NCI-H2227 treated with DMSO at 0.1 percent for 48 hours (cell line): ENCODE results near the gene FMNL2.
A peak's percentile ranks its signal among the peaks of the same experiment; 100 is the strongest.
"Not testable (repeated sequence)": the region's sequence is repeated elsewhere in the genome, so short reads cannot be mapped to it uniquely, and the experiment has no call there.

ENCODE experiments used
- DNase-seq: peaks from one replicate; lab custom pipeline; 2025; lab: John Stamatoyannopoulos, UW

The FMNL2 gene

DNA sequence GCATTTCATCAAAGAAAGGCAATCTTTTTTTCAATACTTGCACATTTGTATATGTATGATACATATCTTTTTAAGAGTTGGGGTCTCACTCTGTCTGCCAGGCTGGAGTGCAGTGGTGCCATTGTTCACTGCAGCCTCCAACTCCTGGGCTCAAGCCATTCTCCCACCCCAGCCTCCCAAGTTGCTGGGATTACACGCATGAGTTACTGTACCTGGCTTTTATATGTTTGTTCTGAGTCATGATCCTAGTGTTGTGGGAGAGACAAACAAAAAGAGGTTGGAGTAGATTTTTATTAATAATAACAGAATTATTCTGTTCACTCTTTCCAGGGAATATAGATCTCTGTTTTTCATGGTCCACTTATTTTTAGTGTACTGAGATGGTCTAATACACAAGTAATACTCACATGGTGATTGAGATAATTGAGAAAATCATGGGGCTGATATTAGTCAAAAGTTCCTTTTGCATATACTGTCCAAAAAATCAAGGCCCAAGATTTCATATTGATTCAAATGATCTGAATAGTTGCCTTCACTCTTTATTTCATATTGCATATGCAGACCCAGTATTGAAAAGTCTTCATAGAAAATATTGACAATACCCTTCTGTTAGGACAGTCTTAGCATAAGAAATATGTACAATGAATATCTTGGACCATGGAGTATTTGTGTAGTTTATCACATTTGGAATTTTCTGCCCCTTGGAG lies 138.3 kb downstream of the FMNL2 start:
- no peak for DNase-seq

DNA sequence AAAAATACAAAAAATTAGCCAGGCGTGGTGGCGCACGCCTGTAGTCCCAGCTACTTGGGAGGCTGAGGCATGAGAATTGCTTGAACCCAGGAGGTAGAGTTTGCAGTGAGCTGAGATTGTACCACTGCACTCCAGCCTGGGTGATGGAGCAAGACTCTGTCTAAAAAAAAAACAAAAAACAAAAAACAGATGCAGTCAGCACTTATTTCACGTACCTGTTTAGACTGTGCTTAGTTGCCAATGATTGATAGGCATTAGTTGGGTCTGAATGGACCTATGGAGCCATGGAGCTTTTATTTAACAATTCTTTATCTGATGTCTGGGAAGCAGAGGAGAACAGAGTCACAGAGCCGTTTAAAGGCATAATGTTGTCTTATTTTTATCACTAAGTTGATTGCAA lies 139.5 kb downstream of the FMNL2 start:
- DNase-seq, result not testable (repeated sequence)

DNA sequence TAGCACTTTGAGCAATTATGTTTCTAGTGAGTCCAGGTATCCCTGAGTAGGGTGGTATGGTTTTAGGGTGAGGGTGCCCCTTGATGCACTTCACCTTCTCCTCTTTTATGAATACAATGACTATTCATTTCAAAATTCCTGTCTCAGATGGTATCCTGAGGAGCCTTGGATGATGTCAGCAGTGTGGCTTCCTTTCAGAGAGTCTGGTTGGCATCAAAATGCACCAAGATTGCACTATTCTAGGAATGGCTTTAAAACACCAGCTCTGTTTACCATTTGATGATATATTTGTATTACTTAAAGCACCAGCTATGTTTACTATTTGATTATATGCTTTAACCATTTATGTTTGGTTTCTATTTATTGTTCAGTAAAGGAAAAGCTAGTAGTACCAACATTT lies 141.0 kb downstream of the FMNL2 start:
- no peak for DNase-seq

DNA sequence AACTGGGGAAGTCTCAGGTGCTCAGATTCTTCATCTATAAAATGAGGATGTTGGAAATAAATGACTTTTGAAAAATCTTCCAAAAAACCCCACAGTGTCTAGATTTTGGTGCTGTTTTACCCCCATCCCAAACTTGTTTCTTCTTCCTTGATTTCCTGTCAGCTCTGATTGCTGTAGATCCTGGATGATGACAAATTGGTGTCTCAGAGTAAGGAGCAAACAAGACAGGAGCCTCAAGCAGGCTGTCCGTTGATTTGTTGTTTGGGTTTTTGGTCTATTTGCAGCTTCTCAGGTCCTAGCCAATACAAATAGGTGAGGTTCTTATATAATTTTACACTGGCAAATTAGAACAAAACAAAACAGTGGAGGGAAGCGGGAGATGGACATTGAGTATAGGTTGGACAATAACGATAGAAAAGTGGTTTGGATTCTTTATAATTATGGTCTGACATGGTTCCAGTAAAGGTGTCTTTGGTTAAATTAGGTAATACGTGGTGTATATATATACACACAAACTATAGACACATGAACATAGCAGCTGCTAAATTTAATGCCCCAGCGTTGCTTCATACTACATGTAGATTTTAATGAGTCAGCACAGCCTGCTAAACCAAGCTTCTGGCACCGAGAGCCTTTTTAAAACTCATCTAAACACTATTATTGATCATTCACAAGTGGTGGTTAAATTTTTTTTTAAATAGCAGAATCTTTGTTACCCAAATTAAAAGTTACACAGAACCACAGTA lies 142.5 kb downstream of the FMNL2 start:
- DNase-seq, result no peak

DNA sequence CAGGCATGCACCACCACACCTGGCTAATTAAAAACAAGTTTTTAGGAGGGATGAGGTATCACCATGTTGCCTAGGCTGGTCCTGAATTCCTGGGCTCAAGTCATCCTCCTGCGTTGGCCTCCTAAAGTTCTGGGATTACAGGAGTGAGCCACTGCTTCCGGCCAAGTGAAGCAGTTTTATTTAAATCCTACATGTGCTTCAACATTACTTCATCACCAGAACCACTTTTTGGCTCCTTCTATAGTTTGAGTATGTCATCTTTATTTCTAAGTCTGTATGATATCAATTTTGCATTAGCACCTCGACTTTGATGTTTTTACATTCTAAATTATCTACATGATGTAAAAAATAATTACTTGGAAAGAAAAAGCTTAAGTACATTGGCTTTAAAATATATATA lies 144.3 kb downstream of the FMNL2 start:
- DNase-seq, result no peak

DNA sequence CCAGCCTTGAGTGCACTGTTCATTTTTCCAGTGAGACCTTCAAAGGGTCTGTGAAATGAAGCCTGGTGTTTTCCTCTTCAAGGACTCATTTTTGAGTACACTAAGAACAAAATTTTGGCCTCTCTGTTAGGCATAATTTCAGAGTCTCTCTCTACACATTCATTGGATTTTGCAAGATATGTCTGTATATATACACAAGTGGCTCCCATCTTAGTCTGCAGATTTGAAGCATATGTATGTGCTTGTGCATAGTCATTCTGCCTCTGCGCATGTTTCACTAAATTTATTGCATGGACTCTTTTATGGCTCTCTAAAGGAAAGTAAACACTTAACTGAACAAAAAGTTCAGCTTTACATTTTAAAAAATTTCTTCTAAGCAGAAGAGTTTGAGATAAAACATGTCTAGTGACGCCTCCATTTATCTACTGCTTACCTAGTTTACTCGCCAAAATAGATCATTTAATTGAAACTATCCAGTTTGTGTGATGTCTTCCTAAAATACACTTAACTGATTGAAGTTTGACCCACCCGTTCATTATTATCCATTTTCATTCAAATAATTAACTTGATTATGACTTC lies 145.9 kb downstream of the FMNL2 start:
- no peak for DNase-seq

DNA sequence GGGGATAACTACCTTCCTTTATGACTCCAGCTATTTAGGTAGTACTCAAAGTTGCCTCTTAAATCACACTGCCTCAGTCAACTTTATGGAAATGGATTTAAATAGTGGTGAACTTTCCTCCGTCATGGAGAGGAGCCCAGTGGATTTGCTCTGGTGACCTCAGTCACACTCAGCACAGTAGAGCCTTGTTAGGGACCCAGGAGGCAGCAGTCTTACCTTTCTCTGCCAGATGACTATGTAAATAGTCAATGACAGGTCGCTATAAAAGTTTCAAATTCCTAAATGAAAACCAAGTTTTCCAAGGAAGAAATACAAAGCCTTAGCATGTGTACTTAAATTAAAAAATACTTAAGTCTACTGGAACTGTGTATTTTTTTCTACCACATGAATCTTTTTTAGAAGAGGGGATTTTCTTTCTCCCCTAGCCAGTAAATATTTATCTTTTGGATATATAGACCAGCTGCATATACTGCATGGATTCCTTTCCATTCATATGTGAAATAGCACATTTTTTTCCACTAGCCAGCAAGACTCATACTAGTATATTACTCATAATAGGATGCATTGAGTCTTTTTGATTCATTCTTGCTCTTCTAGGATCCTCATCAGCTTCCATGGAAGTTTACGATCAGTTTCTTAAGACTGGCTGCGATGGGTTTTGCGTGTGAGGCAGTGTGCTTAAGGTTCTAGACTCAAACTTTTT lies 147.1 kb downstream of the FMNL2 start:
- DNase-seq, result no peak

DNA sequence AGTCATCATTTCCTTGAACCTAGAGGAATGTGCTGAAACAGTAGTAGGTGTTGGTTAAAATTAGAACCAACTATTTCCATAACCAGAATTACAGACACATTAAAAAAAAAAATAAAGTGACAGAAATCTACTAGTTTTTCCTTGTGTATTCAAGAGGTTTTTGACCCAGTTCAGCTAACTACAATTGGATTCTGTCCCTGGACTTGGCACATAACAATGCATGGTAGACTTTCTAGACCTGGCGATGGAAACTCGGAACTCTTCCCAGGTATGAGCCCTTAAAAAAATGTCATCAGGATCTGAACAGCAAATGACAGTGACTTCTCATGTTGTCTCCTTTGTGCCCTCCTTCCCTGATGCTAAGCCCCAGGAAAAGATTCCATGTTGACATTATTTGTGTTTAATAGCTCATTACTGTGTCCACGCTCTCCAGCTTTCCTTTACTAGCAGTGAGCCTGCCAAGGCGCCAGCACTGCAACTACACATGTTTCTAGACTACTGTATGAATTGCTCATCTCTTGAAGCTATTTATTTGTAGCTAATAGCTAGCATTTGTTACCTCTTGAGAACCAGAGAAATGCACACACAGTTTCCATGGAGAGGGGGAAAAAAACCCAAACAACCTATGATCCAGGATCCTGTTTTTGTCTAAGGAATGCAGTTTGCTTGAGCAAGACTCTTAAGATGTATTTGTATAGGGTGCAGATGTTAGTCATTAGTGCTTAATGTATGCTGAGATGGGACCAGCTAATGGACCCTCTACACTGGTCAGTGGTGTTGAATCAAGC lies 148.5 kb downstream of the FMNL2 start:
- DNase-seq, result peak; percentile 57

DNA sequence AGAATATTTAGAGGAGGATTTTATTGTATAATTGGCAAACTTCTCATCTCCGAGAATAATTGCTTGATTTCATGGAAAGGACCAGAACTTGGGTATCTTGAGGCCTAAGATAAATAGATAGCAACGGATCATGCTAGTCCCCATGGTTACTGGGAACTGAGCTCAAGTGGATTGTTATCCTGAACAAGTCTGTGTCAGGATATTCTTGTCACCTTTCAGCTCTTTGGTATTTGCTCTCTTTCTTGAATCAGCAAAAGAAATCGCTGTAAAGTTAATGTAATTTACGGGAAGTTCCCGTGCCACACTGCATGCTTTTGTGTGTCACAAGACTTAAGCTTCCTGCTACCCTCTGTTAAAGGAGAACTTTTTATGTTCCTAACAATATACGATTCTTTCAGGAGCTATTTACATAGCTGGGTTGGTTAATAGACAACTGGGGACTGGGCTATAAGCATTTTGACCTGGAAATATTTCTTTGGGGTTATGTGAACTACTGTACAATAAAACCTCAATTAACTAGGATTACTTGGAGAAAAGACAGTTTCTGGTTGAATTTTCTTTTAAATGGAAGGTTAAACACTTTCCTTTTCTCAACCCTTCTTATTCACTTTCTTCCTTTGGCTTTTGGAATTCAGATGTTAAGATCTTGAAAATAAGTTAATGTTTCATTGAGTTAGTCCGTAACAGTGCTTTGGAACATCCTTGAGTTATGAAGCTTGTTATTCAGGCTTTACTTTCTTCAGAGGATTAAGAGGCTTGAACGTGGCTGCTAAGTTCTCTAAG lies 151.2 kb downstream of the FMNL2 start:
- no peak for DNase-seq

DNA sequence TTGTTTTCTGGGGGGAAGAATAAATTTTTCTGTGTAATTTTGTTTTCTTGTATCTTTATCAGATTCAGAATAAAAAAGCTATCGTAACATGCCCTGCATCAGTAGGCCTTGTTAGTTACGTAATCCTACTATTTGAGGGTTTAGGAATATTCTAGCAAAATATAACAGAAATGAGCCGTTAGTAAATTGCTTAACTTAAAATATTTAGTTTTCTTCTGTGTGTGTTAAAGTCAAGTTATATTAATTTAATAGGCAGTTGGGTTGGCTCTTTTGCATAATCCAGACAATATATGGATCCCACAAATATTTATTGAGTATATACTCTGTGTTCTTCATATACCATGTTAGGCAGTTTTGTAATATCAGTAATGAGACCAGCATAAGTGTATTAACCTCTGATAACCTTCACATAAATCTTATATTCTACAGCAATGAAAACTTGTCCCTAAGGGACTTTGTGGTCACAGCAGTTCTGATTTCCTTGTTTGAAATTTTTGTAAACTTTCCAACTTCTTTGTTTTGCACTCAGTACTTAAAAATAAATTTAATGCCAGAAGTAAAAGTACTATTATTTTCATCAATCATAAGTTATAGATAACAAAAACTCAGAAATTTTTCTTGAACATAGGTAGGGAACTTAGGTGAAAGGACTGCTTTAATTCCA lies 151.9 kb downstream of the FMNL2 start:
- no peak for DNase-seq

DNA sequence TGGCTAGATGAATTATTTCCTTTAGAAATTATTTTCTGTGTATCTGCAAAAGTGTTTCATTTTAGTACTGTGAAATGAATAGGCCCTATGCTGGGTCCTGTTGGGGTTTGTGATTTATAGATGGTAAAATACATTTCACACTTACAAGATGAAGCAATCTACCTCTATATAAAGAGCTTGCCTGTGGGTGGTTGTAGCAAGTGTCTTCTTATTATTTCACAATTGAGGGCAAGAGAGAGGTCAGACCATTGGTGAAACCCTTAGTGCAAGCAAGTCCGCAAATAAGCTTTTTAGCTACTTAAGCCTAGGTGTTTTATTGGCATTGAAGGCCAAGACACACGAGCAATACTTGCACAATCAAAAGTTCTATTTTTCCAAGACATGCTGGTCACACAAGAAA lies 153.1 kb downstream of the FMNL2 start:
- DNase-seq, result peak; percentile 75

DNA sequence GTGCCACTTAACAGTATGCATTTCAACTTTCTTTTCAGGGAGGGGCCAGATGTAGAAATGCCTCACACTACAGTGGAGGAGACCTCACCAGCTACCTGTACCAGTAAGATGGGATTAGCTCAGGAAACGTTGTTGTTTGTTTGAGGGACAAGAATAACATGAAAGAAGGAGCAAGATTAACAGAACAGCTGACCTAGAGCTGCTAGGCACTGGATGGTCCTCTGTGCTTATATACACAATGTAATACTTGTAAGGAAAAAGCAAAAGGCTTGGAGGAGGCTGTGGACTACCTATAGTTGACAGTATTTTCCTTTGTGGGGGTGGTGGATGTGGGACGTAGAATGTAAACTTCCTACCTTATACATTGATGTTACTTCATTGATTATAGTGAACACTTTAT lies 154.4 kb downstream of the FMNL2 start:
- no peak for DNase-seq

DNA sequence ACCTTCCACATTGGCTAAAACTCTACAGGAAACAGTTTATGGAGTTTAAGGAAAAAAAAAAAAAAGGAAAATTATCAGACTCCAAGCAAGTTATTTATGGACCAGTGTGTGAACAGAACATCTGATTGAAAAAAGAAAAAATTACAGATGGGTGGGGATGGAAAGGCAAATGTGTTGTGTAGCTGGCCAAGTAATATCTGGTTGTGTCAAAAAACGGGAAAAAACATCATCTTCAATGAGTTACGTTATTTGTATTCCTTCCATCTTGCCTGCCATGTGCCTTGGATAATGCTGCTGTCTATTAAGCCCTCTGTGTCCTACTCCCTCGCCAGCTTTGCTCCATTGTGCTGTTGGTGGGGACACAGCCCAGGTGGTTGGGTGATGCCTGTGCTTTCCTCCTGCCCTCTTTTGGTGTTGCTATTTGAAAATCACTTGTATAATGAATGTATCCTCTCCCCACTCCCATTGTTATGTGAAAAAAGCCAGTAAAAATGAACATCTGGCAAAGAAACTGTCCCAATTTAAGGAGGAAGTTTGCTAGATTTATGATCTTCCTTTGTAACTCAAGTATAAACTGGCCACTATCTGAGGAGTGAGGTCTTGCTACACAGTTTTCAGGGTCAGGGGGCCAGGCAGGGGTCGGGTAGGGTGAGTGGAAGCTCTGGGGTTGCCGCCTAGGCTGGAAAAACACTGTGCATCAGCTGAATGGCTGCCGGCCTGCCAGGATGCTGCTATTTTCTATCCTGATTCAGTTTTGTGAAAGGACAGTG lies 155.9 kb downstream of the FMNL2 start:
- DNase-seq, result no peak

DNA sequence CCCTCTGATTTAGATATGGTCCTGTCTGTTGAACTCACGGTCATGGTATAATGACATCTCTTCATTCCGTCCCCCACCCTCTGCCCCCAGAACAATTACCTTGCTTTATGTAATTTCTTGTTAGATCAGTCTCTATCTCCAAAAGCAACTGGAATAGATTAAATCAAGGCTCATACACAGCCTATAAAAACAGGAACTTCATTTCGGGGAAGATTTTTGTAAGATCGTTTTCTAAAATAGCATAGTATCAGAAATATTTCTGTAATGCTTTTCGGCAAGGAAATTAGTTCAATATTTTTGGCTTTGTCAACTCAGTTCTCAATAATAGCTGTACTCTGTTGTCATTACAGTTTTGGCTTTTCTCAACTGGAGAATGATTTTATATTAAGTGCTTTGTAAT lies 157.2 kb downstream of the FMNL2 start:
- DNase-seq, result no peak

DNA sequence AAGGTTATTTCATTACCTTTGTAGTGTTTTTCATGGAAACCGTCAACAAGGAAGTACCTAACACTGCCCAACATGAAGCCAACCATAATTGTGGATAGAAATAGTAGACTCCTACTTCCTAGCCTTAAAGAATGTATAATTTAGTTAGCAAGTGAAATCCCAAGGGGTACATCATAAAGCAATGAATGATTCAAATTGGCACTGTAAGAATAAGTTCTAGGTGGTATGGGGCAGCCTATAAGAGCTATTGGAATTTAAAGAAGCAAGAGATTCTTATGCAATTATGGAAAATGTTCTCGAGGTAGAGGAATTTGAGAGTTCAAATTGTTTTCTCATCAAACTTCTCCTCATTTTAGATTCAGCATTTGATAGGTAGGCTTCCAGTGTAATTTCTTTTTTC lies 157.9 kb downstream of the FMNL2 start:
- DNase-seq, result no peak

DNA sequence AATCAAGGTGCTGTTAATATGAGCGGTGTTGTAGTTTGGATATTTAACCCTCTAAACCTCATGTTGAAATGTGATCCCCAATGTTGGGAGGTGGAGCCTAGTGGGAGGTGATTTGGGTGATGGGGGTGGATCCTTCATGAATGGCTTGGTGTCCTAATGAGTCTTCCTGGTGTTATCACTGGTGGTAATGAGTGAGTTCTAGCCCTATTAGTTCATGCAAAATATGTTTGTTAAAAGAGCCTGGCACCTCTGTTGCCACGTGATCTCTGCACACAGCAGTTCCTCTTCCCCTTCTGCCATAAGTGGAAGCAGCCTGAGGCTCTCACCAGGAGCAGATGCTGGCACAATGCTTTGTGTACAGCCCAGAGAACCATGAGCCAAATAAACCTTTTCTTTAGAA lies 158.4 kb downstream of the FMNL2 start:
- no peak for DNase-seq

DNA sequence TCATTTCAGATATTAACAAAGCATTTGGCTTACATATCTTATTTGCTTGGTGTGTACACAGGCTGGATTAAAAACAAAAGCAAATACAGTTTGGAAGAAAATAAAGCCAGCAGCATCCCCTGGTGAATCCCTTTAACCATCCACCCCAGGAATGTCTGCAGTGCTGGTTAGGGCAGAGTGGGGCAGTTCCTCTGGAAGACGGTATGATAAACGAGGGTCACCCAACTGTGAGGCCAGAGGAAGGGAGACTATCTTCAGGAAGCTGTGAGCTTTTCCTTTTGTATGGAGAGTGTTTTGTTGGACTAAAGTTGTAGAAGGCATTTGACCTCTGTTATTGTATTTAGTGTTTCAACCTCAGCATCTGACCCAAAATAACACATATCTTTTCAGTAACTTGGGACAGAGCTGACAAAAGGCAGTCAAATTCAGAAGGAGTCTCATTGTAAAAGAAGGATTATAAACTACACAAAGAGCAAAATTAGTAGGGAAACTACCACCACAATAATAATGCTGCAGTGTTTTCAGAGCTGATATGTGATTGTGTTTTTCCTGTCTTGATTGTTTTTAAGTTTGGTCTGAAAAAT lies 159.1 kb downstream of the FMNL2 start:
- no peak for DNase-seq

DNA sequence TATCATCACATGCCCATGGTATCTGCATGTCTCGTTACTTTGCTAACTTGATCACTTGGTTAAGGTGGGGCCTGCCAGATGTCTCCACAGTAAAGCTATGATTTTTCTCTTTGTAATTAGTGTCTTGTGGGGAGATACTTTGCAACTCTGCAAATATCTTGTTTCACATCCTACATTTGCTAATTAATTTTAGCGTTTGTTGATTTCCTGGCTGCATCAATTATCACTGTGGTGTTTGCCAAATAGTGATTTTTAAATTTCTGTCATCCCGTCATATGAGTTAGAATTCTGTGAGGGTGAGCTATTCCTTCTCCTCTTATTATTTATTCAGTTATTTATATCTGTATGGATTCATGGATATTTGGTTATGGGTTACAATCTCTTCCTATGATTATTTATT lies 161.4 kb downstream of the FMNL2 start:
- DNase-seq, result no peak

DNA sequence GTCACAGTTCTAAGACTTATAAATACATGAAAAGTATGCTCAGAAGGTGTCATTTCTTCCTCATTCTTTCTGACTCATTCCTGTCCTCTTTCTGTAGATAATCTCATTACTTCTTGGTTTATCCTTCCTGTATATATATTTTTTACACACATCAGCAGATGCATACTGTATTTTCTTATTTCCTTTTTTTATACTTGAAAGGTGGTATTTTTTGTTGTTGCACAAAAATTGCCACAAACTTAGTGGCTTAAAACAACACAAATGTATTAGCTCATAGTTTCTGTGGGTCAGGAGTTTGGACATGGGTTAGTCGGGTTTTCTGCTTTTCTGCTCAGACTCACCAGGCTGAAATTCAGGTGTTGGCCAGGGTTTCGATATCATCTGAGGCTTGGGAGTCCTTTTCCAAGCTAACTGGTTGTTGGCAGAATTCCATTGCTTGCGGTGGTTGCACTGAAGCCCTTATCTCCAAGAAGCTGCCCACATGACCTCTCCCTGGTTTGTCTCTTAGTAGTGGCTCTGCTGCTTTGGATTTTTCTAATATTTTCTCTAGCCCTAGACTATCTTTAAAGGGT lies 162.6 kb downstream of the FMNL2 start:
- no peak for DNase-seq
